Vagina (tissue), 2 donors: ENCODE data around the gene TMEM11.

Experiments
- POLR2A ChIP-seq, 2 donors: fragments of 450-650 bp; IDR thresholded peaks; one replicate each; pipeline ENCODE4 v1.6.1; 2017; ENCODE audit warnings: antibody characterized with exemption in 2 of 2, mild to moderate bottlenecking in 2 of 2, moderate library complexity in 2 of 2
- POLR2AphosphoS5 ChIP-seq, 2 donors: sonication (generic); formaldehyde crosslinking; IDR thresholded peaks; one replicate each; pipeline ENCODE4 v1.9.0; 2017; ENCODE audit warnings: antibody characterized with exemption in 2 of 2, mild to moderate bottlenecking in 2 of 2, low read depth in 1 of 2; ENCODE audit not compliant: insufficient read depth in 1 of 2
- TF ChIP-seq, protein P1 (sequence below), 3 experiments: fragments of 450-650 bp in 2 of 3; fragments of 200-600 bp in 1 of 3; sonication (generic) in 1 of 3; IDR thresholded peaks; one replicate each; pipeline ENCODE4 v1.5.1; 2017 to 2019; ENCODE audit warnings: antibody characterized with exemption in 3 of 3, mild to moderate bottlenecking in 2 of 3, moderate library complexity in 2 of 3

DNA sequence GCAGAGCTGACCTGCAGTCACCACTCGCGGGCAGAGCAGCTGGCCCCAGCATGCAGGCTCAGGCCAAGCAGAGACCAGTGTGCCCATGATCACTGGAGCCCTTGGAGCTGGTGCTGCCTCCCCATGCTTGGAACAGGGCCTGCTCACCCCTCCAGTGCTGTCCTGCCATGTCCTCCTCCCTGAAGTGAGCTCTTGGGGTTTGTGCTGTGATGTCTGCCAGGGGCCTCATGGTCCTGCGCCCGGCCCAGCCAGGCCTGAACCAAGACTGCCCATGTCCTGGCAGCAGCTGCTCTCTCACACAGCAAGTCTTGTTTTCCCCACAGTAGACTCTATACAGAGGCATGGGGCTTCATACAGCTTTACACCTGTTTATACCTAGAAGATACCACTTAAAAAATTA, 24.6 kb downstream of the TMEM11 start:
- TF ChIP-seq POLR2A (IDR thresholded peaks at IDR 0.05) (no peak), POLR2AphosphoS5 (IDR thresholded peaks at IDR 0.05; ENCODE audit: insufficient read depth in 1 of 2, low read depth in 1 of 2) (no peak)
- TF ChIP-seq, protein P1, sequence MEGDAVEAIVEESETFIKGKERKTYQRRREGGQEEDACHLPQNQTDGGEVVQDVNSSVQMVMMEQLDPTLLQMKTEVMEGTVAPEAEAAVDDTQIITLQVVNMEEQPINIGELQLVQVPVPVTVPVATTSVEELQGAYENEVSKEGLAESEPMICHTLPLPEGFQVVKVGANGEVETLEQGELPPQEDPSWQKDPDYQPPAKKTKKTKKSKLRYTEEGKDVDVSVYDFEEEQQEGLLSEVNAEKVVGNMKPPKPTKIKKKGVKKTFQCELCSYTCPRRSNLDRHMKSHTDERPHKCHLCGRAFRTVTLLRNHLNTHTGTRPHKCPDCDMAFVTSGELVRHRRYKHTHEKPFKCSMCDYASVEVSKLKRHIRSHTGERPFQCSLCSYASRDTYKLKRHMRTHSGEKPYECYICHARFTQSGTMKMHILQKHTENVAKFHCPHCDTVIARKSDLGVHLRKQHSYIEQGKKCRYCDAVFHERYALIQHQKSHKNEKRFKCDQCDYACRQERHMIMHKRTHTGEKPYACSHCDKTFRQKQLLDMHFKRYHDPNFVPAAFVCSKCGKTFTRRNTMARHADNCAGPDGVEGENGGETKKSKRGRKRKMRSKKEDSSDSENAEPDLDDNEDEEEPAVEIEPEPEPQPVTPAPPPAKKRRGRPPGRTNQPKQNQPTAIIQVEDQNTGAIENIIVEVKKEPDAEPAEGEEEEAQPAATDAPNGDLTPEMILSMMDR (IDR thresholded peaks at IDR 0.05): no peak
